ENCODE measurements around the gene PNPT1. TPM values are rescaled to one million over a fixed set of nuclear protein-coding genes. Genes with fewer than 3 reads are reported as not detected.

Gene PNPT1
- total RNA-seq, 1 experiment from 2014 or later, result 31.7 TPM

- TF ChIP-seq ZBTB33 (IDR thresholded peaks at IDR 0.05; ENCODE audit: extremely low read depth, insufficient replicate concordance, low read length) (no peak), EZH2phosphoT487 (IDR thresholded peaks at IDR 0.05; ENCODE audit: borderline replicate concordance) (no peak), CTCF (IDR thresholded peaks at IDR 0.05 in 2 of 3, conservative IDR thresholded peaks at IDR 0.05 in 1 of 3; ENCODE audit: borderline replicate concordance in 1 of 3, insufficient read depth in 1 of 3, low read depth in 2 of 3, low read length in 2 of 3) (no peak), POLR2AphosphoS5 (IDR thresholded peaks at IDR 0.05; ENCODE audit: low read depth, low read length) (no peak), ELF1 (IDR thresholded peaks at IDR 0.05; ENCODE audit: borderline replicate concordance, low read depth) (no peak), SIN3A (IDR thresholded peaks at IDR 0.05; ENCODE audit: low read depth) (no peak), ZNF274 (IDR thresholded peaks at IDR 0.05; ENCODE audit: low read depth, low read length) (no peak), SRF (IDR thresholded peaks at IDR 0.05; ENCODE audit: low read depth) (peak; percentile 82), EZH2 (IDR thresholded peaks at IDR 0.05) (no peak), FOSL1 (IDR thresholded peaks at IDR 0.05; ENCODE audit: low read depth) (peak; percentile 99), POLR2A (IDR thresholded peaks at IDR 0.05; ENCODE audit: borderline replicate concordance, extremely low read depth, insufficient read depth, insufficient read length) (no peak)
Observed at GRCh38 chr2:55590810-55591440, 102.7 kb downstream of the PNPT1 start (continued).
